GM23248 (cell line): ENCODE measurements around the gene PELI3. TPM values are rescaled to one million over a fixed set of nuclear protein-coding genes. Genes with fewer than 3 reads are reported as not detected.
"Not testable (repeated sequence)": the region's sequence is repeated elsewhere in the genome, so short reads cannot be mapped to it uniquely, and the experiment has no call there.

Source experiments
- DNase-seq: peaks from one replicate; pipeline ENCODE4 v3.0.0-alpha.2; 2015
- H2AFZ ChIP-seq: fragments of 200-600 bp; sonication (generic); 2 replicates; pipeline ENCODE4 v1.6.1; 2016; ENCODE audit warnings: antibody characterized with exemption
- H3F3A ChIP-seq: fragments of 200-600 bp; sonication (generic); 2 replicates; pipeline ENCODE4 v1.6.1; 2016; ENCODE audit warnings: mild to moderate bottlenecking, antibody characterized with exemption, mixed run types; ENCODE audit not compliant: insufficient read depth
- H3K27ac ChIP-seq: fragments of 200-600 bp; sonication (generic); 2 replicates; pipeline ENCODE4 v1.5.1; 2016; ENCODE audit warnings: mild to moderate bottlenecking
- H3K27me3 ChIP-seq: fragments of 200-600 bp; sonication (generic); replicated peaks from 2 replicates; pipeline ENCODE4 v1.6.1; 2016; ENCODE audit warnings: mild to moderate bottlenecking; ENCODE audit not compliant: insufficient read depth
- H3K36me3 ChIP-seq: fragments of 200-600 bp; sonication (generic); 2 replicates; pipeline ENCODE4 v1.6.1; 2016; ENCODE audit warnings: low read depth, mild to moderate bottlenecking
- H3K4me1 ChIP-seq: fragments of 200-600 bp; sonication (generic); 2 replicates; pipeline ENCODE4 v1.6.1; 2016; ENCODE audit warnings: mild to moderate bottlenecking; ENCODE audit not compliant: insufficient read depth
- H3K4me2 ChIP-seq: fragments of 200-600 bp; sonication (generic); one replicate; pipeline ENCODE4 v1.6.1; 2016; ENCODE audit warnings: mild to moderate bottlenecking; ENCODE audit not compliant: unreplicated experiment
- H3K4me3 ChIP-seq: fragments of 200-600 bp; sonication (generic); 2 replicates; pipeline ENCODE4 v1.5.1; 2016; ENCODE audit warnings: mild to moderate bottlenecking
- H3K79me2 ChIP-seq: fragments of 200-600 bp; sonication (generic); 2 replicates; pipeline ENCODE4 v1.6.1; 2016; ENCODE audit warnings: mild to moderate bottlenecking; ENCODE audit not compliant: insufficient read depth
- H3K9ac ChIP-seq: fragments of 200-600 bp; sonication (generic); 2 replicates; pipeline ENCODE4 v1.6.1; 2016; ENCODE audit warnings: mild to moderate bottlenecking
- H3K9me2 ChIP-seq: fragments of 200-600 bp; sonication (generic); 2 replicates; pipeline ENCODE4 v1.6.1; 2016; ENCODE audit warnings: mixed run types, mild to moderate bottlenecking, moderate library complexity; ENCODE audit not compliant: insufficient read depth
- H3K9me3 ChIP-seq: fragments of 200-600 bp; sonication (generic); one replicate; pipeline ENCODE4 v1.6.1; 2017; ENCODE audit warnings: low read depth
- H4K20me1 ChIP-seq: fragments of 200-600 bp; sonication (generic); 2 replicates; pipeline ENCODE4 v1.6.0; 2016; ENCODE audit not compliant: insufficient read depth
- EZH2 ChIP-seq: fragments of 200-600 bp; sonication (generic); IDR thresholded peaks from 2 replicates; pipeline ENCODE4 v1.6.1; 2018; ENCODE audit warnings: antibody characterized with exemption, mild to moderate bottlenecking; ENCODE audit not compliant: insufficient read depth, poor library complexity, severe bottlenecking
- EZH2phosphoT487 ChIP-seq: fragments of 200-600 bp; sonication (generic); IDR thresholded peaks from 2 replicates; pipeline ENCODE4 v1.6.1; 2018; ENCODE audit warnings: antibody characterized with exemption, moderate library complexity, mild to moderate bottlenecking, low read depth; ENCODE audit not compliant: insufficient read depth
- WGBS, 2 experiments: methylation state at CpG; one replicate each; pipeline ENCODE4 v1.1.6; 2015 to 2017; ENCODE audit warnings: low lambda C conversion rate in 2 of 2, low coverage in 1 of 2; ENCODE audit errors: missing lambda C conversion rate in 2 of 2; 5-methylcytosine and 5-hydroxymethylcytosine counted together
- in situ Hi-C: fragments of 300-500 bp; cut with MboI; formaldehyde crosslinking; loops from 2 replicates; pipeline ENCODE4 v1.15.0; 2020
- polyA plus RNA-seq: library from polyadenylated mRNA; unstranded; fragments of >200 nt; fragmentation: Nextera tagmentation; extraction: Ambion mirVana; gene quantifications from 2 replicates; pipeline ENCODE4 v1.2.1, GENCODE V29; 2016
- total RNA-seq: library from RNA; depleted of rRNA; stranded (reverse); fragments of >200 nt; shearing (Covaris generic); gene quantifications from 2 replicates; pipeline ENCODE4 v1.2.3, GENCODE V29; 2014

PELI3 gene
- total and polyA plus RNA-seq, 2 experiments from 2014 or later = 5.3 to 10.5 TPM

GRCh38 chr11:66462911-66463310 is 3.8 kb upstream of the PELI3 start:
- H3K4me1 ChIP-seq = no peaks in the 10 kb centered on the region
- no peaks in the 10 kb centered on the region for H3F3A ChIP-seq
- WGBS, 2 experiments = 80 to 82% methylated on average over 3 of the region's 3 CpGs
- H3K36me3 ChIP-seq = no peaks in the 10 kb centered on the region
- no peak overlapping the region for H3K9ac ChIP-seq
- in situ Hi-C loops = no loop called here
- H3K9me3 ChIP-seq = no peaks in the 10 kb centered on the region
- no peak overlapping the region for H3K27ac ChIP-seq
- no peaks in the 10 kb centered on the region for H3K79me2 ChIP-seq
- no peak for TF ChIP-seq EZH2
- no peak for TF ChIP-seq EZH2phosphoT487
- no peak overlapping the region for H3K4me3 ChIP-seq
- DNase-seq = no peak
- H3K4me2 ChIP-seq = no peak overlapping the region
- H3K9me2 ChIP-seq = no peaks in the 10 kb centered on the region
- no peaks in the 10 kb centered on the region for H3K27me3 ChIP-seq
- no peak overlapping the region for H2AFZ ChIP-seq
- H4K20me1 ChIP-seq = no peaks in the 10 kb centered on the region

- H3F3A ChIP-seq, H3K4me1 ChIP-seq, H3K4me2 ChIP-seq, in situ Hi-C loops, H3K9ac ChIP-seq, H3K79me2 ChIP-seq, H3K9me3 ChIP-seq, H3K36me3 ChIP-seq, H3K9me2 ChIP-seq, H2AFZ ChIP-seq, H3K27ac ChIP-seq, H3K27me3 ChIP-seq, DNase-seq, H4K20me1 ChIP-seq, H3K4me3 ChIP-seq: not testable (repeated sequence)
- WGBS, 2 experiments = 84 to 88% methylated on average over 5 of the region's 5 CpGs
Measured at GRCh38 chr11:66464116-66464515, 2.6 kb upstream of the PELI3 start.

DNA sequence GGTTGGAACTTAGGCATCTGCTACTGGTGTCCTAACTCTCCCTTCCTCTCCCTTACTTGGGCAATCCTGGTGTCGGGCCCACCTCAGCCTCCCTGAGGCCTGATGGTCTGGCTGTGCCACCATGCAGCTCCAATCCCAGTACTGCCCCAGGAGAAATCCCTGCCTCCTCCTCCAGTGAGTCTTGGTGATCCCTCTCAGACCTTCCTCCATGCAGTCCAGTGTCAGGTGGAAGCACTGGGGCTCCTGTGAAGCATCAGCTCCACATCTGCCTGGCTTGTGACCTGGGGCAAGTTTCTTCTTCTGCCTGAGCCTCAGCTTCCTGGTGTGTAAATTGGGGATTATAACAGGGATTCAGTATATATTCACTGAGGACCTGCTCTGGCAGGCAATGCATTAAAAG is 1.8 kb upstream of the PELI3 start:
- H3K4me2 ChIP-seq = no peak overlapping the region
- H4K20me1 ChIP-seq = no peaks in the 10 kb centered on the region
- in situ Hi-C loops = no loop called here
- no peak for DNase-seq
- H3K9me2 ChIP-seq = no peaks in the 10 kb centered on the region
- no peak overlapping the region for H3K9ac ChIP-seq
- no peaks in the 10 kb centered on the region for H3F3A ChIP-seq
- H3K9me3 ChIP-seq = no peaks in the 10 kb centered on the region
- H3K27ac ChIP-seq = no peak overlapping the region
- H3K4me1 ChIP-seq = no peaks in the 10 kb centered on the region
- no peaks in the 10 kb centered on the region for H3K79me2 ChIP-seq
- TF ChIP-seq EZH2 = no peak
- TF ChIP-seq EZH2phosphoT487 = no peak
- H3K4me3 ChIP-seq = no peak overlapping the region
- H3K36me3 ChIP-seq = no peaks in the 10 kb centered on the region
- H3K27me3 ChIP-seq = no peaks in the 10 kb centered on the region
- H2AFZ ChIP-seq = no peak overlapping the region
- WGBS, 2 experiments = 100% methylated on average over 1 of the region's 1 CpG

DNA sequence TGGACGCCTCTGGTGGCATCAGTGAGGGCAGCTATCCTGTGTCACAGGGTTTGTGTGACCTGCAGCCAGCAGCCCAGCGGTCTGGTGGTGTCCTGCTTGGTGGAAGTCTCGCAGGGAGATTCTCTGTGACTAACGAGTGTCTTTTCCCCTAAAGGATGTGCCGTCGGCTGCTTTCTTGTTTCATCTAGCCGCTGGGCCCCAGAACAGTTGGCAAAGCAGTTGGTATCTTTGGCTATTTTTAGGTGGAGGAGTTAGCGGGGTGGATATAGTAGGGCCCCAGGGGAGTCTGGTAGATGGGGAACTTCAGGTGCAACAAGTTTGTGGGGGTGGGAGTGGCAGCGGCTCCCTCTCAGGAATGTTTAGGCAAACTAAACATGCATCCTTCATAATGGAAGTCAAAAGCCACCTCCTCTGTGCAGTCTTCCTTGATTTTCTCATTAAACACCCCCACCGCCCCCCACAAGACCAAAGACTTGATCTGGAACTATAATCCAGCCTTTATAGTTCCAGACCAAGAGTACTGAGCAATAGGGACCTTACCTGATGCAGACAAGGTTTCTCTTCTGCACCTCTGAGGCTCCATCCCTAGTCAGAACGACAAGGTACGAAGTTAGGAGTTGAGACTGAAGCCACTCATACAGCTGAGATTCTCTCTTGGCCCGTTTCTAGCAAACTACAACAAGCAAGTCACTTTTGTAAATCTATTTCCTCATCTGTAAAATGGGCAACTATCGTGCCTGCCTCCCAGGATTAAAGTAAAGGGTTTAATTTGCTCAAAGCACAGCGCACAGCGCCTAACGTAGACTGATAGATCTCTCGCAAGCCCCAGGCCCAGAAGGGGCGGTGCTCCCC is 1.1 kb upstream of the PELI3 start:
- 57 to 65% methylated on average over 18 to 19 of the region's 19 CpGs for WGBS, 2 experiments
- H3K79me2 ChIP-seq = no peaks in the 10 kb centered on the region
- TF ChIP-seq EZH2phosphoT487 (no peak), EZH2 (no peak)
- no peaks in the 10 kb centered on the region for H3K9me3 ChIP-seq
- no peaks in the 10 kb centered on the region for H3F3A ChIP-seq
- H3K36me3 ChIP-seq = no peaks in the 10 kb centered on the region
- no peaks in the 10 kb centered on the region for H3K27me3 ChIP-seq
- H3K4me3 ChIP-seq = peak overlapping the region; percentile 85
- peak overlapping the region; percentile 77; the same call in 1 of the 2 replicates for H3K9ac ChIP-seq
- no peaks in the 10 kb centered on the region for H3K9me2 ChIP-seq
- H2AFZ ChIP-seq = peak overlapping the region; percentile 94
- H3K4me1 ChIP-seq = no peaks in the 10 kb centered on the region
- no peak for DNase-seq
- no peaks in the 10 kb centered on the region for H4K20me1 ChIP-seq
- in situ Hi-C loops = no loop called here
- H3K4me2 ChIP-seq = peak overlapping the region; percentile 88
- H3K27ac ChIP-seq = no peak overlapping the region
